HG03520 (cell line): Measurements from ENCODE around the gene DOCK1.

Source experiments
- ATAC-seq: cut with Tn5 transposase; IDR thresholded peaks from one replicate; pipeline ENCODE4 v1.9.1; 2021; ENCODE audit warnings: mild to moderate bottlenecking, moderate library complexity; ENCODE audit not compliant: unreplicated experiment

Gene DOCK1

GRCh38 chr10:127252818-127253217 is 347.6 kb downstream of the DOCK1 start:
- no peak for ATAC-seq

GRCh38 chr10:127254276-127254675 is 349.0 kb downstream of the DOCK1 start:
- no peak for ATAC-seq

- ATAC-seq: no peak
These were observed 352.2 kb downstream of the DOCK1 start for GRCh38 chr10:127257395-127257794.

GRCh38 chr10:127259347-127259746 is 354.1 kb downstream of the DOCK1 start:
- ATAC-seq: no peak

DNA sequence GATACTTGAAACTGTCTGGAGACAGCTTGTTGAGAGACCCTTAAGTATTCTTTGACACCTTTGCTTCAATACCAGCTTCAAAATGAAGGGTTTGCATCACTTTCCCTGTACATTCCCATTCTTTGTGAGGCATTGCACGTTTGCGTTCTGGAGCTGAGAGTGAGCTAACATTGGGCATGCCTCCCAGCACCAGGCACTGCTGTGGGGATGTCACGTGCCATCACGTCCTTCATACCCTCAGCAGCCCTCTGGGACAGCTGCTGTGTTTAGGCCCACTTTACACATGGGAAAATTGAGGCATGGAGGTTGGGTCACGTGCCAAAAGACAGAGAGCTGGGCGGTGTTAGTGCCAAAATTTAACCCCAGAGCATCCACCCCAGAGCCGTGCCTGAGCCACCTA is 357.4 kb downstream of the DOCK1 start:
- ATAC-seq: no peak

- no peak for ATAC-seq
These were observed 360.1 kb downstream of the DOCK1 start for GRCh38 chr10:127265288-127265687.

GRCh38 chr10:127266431-127266830 is 361.2 kb downstream of the DOCK1 start:
- ATAC-seq: no peak

- ATAC-seq: no peak
These were observed 362.2 kb downstream of the DOCK1 start for GRCh38 chr10:127267442-127267841.

- no peak for ATAC-seq
These were observed 366.8 kb downstream of the DOCK1 start for GRCh38 chr10:127272076-127272475.

DNA sequence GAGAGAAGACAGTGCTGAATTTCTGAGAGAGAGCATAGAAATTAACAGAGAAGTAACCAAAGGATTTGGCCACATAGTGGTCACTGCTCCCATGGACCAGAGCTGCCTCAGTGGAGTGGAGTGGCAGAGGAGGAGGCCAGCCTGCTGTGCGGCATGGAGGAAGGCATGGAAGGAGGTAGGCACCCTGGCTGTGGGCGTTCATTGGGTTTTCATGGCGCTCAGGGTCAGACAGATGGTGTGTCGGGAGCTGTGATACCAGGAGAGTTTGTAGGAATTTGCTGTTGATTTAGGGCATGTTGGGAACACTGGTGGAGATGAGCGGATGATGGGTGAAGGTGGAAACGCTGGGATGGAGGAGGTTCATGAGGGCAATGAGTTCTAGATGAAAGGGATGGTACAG is 370.0 kb downstream of the DOCK1 start:
- ATAC-seq: no peak

- ATAC-seq: no peak
These were observed 370.7 kb downstream of the DOCK1 start for GRCh38 chr10:127275793-127276450.

- no peak for ATAC-seq
These were observed 371.7 kb downstream of the DOCK1 start for GRCh38 chr10:127276794-127277462.

GRCh38 chr10:127278001-127278400 is 372.8 kb downstream of the DOCK1 start:
- ATAC-seq: no peak

- ATAC-seq: no peak
These were observed 374.1 kb downstream of the DOCK1 start for GRCh38 chr10:127279334-127279774.

DNA sequence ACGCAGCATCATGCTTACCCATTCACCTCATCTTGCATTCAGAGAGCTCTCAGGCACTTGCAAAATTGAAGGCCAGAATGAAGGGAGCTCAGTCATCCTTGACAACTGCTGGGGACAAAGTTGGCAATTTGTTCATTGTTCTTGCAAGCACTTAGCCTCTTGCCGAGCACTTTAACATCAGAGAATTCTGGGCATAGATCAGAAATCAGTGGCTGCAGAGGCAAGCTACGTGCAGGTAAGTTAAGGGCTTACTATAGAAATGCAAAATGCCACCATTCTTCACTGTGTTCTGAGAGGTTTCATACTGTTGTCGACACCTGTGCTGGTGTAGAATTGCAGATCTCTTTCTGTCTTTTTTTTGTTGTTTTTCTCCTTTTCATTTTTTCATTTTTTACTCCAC is 375.2 kb downstream of the DOCK1 start:
- ATAC-seq: no peak

GRCh38 chr10:127283017-127283416 is 377.8 kb downstream of the DOCK1 start:
- ATAC-seq: no peak

GRCh38 chr10:127283576-127283975 is 378.3 kb downstream of the DOCK1 start:
- ATAC-seq: no peak

- ATAC-seq: no peak
These were observed 385.6 kb downstream of the DOCK1 start for GRCh38 chr10:127290850-127291249.

DNA sequence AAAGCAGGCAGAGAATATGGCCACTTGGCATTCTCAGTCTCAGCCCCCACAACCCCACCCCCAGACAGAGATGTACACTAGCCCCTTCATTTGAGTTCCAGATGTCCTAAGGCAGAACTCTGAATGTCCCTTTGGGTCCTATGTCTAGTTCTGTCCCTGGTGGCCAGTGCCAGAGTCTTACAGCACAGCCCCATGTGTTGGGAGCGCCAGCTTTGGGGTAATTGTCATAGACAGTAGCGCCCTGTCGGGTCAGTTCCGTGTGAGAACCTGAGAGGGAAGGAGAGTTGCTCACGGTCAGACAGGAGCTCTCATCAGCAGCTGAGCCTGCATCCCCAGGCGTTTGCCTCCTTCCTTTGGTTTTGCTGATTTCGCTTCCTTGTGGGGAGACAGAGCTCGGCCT is 386.1 kb downstream of the DOCK1 start:
- no peak for ATAC-seq

- no peak for ATAC-seq
These were observed 387.7 kb downstream of the DOCK1 start for GRCh38 chr10:127292888-127293287.

DNA sequence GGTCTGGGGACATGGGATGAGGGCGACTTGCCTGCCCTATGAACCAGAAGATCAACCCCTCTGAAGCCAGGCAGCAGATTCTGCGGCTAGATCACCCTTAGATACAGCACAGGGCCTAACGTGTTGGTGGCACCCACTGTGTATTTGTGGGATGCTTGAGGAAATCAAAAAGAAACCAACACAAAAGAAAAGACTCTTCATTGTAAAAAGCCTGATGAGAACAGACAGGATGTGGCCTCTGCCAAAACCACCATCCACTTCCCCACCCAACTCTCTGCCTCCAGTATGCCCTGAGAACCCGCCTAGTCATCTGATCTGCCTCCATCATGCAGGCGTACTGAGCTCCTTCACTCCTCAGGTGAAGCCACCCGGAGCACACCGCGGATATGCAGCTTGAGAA is 388.4 kb downstream of the DOCK1 start:
- no peak for ATAC-seq

GRCh38 chr10:127296696-127297095 is 391.5 kb downstream of the DOCK1 start:
- no peak for ATAC-seq

DNA sequence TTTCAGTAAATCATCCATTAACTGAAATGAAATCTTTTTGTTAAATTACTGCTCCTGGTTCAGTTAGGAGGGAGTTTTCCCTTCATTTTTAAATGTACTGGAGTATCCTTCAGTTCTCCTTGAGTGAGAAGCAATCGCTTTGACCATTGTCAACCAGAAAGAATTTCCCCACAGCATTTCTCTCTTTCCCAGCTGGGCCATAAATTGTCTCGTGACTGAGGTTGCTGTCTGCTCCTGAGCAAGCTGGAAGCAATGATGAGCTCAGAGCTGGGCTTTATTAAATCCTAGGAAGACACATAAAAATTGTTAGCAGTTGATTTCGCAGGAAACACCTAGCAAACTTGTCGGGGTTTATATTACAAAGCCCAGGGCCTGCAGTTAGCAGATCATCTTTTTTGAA is 393.2 kb downstream of the DOCK1 start:
- ATAC-seq: no peak
